ENCODE measurements around the gene SNX27.
"Not testable (repeated sequence)": the region's sequence is repeated elsewhere in the genome, so short reads cannot be mapped to it uniquely, and the experiment has no call there.

Gene SNX27

DNA sequence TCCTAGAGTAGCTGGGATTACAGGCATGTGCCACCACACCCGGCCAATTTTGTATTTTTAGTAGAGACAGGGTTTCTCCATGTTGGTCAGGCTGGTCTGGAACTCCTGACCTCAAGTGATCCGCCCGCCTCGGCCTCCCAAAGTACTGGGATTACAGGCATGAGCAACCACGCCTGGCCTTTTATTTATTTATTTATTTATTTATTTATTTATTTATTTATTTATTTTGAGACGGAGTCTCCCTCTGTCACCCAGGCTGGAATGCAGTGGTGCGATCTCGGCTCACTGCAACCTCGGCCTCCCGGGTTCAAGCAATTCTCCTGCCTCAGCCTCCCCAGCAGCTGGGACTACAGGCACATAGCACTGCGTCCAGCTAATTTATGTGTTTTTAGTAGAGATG lies 31.2 kb downstream of the SNX27 start:
- DNase-seq: not testable (repeated sequence)

DNA sequence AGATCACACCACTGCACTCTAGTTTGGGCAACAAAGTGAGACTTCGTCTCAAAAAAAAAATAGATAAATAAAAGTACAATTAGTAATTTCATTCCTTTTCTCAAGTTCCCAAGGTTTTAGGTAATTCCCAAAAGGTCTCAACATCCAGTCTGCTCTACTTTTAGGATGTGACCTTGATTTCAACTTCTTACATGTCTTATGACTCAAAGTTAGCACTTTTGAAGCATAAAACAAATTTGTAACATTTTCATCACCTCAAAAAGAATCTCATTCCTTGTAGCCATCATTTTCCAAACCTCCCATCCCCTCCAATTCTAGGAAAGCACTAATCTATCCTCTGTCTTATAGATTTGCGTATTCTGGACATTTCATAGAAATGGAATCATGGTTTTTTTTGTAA lies 32.2 kb downstream of the SNX27 start:
- DNase-seq: no peak

DNA sequence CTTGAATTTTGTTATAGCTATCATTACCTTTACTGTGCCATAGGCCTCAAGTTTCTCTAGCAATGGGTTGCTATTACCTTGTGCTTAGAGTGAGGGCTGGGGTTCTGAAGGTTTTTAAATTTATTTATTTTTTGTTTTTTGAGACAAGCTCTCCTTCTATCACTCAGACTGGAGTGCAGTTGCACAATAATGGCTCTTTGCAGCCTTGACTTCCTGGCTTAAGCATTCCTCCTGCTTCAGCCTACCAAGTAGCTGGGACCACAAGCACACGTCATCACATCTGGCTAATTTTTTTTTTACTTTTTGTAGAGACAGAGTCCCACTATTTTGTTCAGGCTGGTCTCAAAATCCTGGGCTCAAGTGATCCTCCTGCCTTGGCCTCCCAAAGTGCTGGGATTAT lies 41.5 kb downstream of the SNX27 start:
- no peak for DNase-seq

DNA sequence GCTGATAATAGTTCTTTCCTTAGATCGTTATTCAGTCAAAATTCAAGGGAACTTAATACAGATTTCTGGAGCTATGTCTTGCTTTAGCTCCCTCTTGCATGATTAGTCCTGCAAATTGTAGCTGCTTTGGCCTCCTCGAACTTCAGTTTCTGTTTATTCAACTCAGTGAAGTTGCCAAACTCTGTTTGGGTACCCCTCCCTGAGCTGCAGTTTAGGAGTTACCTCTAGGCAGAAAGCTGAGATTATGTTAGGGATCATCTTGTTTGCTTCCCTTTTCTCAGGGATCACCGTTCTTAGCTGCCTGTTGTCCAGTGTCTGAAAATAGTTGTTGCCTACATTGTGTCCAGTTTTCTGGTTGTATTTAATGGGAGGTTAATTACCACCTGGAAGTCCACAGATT lies 43.5 kb downstream of the SNX27 start:
- no peak for DNase-seq

DNA sequence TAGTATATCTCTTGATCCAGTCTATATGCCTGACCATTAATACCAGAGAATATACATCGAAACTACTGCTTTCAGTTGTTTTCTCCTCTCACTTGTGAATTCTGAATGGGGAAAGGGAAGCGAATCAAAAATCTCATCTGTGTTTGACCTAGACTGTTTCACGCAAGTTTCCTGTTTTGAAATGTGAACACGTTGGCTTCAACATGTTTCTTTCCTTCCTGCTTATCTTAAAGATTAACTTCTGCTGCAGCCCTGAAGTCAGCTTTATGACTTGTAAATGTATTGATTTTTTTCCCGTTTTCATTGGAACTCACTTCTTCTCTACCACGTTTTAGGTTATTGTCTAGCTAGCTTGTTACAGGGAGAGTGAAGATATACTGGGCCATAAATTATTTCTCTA lies 49.9 kb downstream of the SNX27 start:
- no peak for DNase-seq

DNA sequence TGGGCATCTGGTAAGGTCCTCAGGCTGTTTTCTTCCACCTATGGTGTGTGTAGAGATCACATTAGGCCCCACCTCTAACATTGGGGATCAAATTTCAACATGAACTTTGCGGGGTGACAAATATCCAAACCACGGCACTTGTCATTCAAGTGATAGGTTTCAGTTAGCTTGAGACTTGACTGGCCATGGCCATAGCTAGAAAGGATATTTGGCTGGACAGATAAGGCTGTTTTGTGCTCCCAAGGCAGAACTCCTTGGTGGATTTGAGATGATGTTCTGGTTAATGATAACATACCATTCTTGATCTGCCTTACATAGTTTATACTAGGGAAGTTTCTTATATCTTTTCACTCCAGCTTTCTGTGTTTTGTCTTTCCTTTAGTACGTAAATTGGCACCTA lies 56.2 kb downstream of the SNX27 start:
- no peak for DNase-seq

DNA sequence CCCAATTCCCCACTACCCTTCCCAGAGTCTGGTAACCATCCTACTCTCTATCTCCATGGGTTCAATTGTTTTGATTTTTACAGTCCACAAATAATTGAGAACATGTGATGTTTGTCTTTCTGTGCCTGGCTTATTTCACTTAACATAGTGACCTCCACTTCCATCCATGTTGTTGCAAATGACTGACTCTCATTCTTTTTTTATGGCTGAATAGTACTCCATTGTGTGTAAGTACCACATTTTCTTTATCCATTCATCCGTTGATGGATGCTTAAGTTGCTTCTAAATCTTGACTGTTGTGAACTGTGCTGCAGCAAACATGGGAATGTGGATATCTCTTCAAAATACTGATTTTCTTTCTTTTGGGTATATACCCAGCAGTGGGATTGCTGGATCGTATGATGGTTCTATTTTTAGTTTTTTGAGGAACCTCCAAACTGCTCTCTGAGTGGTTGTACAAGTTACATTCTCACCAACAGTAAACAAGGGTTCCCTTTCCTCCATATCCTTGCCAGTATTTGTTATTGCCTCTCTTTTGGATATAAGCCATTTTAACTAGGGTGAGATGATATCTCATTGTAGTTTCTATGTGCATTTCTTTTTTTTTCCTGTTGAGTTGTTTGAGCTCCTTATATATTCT lies 58.3 kb downstream of the SNX27 start:
- DNase-seq: not testable (repeated sequence)

DNA sequence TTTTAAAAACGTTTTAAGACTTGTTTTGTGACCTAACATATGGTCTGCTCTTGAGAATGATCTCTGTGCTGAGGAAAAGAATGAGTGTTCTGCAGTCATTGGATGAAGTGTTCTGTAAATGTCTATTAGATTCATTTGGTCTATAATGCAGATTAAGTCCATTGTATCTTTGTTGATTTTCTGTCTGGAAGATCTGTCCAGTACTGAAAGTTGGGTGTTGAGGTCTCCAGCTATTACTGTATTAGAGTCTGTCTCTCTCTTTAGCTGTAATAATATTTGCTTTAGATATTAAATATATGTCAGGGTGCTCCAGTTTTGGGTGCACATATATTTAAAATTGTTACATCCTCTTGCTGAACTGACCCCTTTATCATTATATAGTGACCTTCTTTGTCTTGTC lies 61.6 kb downstream of the SNX27 start:
- DNase-seq: no peak

DNA sequence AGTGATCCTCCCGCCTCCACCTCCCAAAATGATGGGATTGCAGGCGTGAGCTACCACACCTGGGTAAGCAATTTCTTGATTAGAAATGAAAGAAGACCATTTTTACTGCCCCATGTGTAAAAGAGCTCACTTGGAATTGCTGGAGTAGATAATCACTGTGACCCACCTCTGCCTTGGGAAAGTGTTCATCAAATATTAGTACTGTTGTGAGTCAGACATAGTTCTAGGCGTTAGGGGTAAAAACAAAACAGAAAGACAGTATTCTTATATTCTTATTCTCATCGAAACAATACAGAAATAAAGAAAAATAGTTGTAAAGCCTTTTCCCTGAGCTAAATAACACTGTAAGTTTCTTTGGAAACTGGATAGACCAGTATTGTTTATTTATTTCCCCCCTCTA lies 68.5 kb downstream of the SNX27 start:
- DNase-seq: no peak

DNA sequence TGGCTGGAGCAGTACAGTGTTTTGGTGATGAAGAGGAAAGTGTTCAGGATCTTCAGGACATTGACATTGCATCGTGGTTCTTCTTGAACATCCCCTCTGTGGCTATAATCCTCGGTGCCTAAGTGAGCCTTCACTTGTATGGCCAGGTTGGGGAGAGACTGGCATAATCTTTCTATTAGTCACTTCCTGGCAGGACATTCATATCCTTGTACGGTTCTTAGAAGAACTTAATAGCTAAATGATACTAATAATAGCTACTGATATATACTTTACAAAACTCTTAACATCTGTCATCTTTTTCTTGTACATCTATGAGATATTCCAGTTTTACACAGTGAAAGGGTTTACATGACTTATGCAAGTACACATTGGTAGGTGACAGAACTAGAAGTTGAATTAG lies 69.0 kb downstream of the SNX27 start:
- DNase-seq: no peak

DNA sequence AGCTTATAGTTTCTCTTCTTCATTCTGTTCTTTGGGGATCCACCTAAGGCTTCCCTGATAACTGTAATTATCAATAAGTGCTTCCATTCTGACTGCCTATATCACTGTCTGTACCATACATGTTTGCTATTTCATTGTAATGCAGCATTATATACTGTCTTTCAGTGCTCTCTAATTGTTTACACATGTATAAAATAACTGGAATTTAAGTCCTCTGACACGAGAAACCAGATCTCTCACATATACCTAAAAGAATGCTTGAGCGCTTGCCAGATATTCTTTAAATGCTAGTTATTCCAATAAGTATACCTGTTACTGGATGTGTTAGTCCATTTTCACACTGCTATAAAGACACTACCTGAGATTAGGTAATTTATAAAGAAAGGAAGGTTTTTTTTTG lies 70.1 kb downstream of the SNX27 start:
- DNase-seq: no peak

DNA sequence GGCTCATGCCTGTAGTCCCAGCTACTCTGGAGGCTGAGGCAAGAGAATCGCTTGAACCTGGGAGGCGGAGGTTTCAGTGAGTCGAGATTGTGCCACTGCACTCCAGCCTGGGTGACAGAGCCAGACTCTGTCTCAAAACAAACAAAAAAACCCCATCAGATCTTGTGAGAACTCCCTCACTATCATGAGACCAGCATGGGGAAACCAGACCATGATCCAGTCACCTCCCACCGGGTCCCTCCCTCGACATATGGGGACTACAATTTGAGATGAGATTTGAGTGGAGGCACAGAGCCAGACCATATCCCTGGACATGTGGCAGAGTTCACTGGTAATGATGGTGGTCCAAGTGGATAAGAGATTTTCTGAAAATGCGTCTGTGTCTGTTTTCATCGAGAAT lies 71.1 kb downstream of the SNX27 start:
- DNase-seq: not testable (repeated sequence)

DNA sequence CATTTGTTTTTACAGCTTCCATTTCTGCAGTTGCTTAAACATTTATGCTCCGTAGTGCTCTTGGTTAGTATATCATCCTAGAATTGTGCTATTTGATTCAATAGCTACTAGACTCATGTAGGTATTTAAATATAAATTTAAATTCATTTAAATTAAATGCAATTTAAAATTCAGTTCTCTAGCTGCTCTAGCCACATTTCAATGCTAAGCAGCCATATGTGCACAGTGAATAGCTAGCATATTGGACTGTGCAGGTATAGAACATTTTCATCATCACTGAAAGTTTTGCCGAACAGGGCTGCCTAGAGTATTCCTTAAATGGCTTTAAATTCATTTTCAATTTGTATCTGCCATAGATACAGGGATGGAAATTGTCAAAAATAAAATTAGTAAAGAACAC lies 72.3 kb downstream of the SNX27 start:
- no peak for DNase-seq

DNA sequence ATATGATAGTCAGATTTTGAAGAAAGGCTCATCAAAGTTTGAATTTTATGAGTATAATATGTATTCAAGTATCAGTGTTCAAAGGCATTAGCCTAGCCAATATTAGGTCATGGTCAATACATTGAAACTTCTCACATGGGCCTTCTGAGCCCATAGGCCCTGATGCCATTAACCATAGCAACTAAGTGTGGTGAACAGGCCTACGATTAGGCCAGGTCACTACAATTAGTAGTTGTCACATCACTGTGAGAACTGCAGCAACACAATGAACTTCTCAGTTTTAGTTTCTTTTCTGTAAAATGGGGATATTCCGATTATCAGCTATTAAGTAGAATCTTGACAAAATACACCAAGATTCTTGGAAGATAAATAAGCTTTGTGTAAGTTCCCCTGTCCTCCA lies 74.7 kb downstream of the SNX27 start:
- DNase-seq: no peak

DNA sequence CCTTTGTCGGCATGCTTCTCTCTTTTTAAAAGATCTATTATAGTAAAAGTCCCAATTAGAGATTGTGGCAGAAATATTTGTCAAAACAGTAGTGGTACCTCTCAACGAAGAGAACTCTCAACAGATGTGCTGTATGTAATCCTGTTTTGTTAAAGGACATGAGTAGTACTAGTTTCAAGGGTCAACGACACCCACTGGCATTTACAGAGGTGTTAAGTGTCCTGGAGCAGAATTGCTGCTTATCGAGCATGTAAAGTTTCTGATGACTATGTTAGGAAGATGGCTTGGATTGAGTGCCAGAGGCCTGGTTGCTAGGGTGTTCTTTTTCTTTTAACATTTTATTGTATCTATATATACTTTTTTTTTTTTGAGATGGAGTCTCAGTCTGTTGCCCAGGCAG lies 77.6 kb downstream of the SNX27 start:
- no peak for DNase-seq

DNA sequence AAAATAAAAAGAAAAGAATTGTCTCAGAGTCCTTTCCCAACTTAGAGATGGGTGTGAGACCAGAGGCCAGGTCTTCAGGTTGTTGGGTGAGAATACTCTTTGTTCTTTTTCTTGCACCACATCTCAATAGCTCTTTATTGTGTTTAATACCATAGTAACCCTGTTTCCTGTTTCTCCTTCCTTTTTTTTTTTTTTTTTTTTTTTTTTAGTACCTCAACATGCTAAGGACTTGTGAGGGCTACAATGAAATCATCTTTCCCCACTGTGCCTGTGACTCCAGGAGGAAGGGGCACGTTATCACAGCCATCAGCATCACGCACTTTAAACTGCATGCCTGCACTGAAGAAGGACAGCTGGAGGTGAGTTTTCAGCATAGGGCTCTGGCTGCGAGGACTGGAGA lies 80.4 kb downstream of the SNX27 start:
- no peak for DNase-seq

DNA sequence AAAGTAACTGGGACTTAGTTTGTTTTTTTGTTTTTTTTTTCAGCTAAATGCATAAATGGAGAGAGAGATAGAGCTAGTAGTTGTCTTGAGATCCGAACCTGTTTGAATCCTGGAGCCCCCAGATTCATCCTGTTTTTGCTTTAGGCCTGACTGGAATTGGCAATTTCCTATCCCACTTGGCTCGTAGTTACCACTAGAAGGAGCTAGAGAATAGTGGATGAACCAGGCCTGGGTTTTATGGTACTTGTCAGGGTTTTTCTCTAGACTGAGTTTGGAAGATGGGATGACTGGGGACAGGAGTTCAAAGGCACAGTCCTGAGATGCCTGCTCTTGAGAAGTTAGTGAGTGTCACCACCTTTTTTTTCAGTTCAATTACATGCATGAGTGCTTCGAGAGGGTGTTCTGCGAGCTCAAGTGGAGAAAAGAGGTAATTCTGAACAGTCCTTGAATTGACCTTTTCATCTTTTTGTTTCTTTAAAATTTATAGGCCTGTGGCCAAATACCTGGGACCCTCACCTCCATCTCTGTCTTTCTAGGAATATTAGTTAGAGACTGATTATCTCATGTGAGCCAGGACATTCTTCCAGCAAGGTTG lies 81.3 kb downstream of the SNX27 start:
- DNase-seq: no peak

DNA sequence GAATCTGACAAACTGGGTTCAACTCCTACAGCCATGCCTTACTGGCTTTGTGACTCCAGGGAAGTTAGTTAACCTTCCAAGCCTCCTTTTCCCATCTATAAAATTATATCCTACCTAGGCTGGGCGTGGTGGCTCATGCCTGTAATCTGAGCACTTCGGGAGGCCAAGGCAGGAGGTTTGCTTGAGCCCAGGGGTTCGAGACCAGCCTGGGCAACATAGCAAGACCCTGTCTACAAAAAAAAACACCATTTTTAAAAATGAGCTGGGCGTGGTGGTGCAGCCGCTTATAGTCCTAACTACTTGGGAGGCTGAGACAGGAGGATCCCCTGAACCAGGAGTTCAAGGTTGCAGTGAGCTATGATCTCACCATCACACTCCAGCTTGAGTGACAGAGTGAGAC lies 89.7 kb downstream of the SNX27 start:
- DNase-seq: no peak

DNA sequence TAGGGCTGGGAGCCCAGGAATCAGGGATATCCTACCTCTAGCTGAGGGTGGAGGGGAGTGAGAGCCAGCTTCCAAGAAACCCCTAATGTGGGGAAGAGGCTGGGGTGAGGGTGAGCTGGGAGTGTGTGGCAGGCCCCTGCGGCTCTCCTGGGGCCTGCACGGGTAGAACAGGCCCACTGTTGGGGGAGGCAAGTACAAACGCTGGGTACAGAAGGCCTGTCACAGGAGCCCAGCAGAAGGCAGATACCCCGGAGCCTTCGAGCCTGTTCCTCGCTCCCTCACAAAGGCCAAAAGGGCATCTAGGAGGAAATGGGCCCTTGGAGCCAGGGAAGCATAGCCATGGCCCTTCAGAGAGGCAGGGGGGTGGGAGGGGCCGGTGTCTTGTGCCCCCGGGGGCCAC lies 91.1 kb downstream of the SNX27 start:
- DNase-seq: no peak

DNA sequence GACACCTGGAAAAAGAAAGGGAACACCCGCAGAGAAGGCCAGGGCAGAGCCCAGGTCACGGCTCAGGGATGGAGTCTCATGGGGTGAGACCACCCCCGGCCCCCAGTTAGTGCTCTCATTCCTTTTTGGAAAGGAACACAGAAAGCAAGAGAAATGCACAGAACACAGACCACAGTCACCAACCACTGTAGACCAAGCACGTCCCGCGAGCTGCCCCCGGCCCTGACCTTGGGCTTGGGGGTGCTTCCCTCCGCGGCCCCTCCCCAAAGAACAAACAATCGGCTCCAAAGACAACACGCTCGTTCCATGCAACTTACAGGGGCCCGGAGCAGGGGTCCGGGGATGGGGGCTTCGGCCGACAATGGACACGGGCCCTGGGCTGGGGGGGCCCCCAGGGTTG lies 92.0 kb downstream of the SNX27 start:
- DNase-seq: no peak

DNA sequence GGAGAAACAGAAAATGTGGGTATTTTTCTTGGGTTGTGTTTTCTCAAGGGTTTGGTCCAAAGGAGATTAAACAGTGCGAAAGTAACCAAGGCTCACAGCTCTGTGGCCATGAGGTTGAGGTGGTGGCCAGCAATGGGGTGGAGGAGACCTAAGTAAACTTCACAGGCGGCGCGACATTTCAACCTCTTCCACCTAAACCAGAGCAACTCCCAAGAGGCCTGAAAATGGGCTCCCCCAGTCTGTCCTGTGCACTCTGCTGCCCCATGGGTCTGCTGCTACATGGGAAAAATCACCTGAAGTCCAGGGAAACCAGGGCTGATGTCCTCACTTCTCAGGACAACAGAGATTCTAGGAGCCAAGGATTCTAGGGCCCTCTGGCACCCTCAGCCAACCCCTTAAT lies 92.4 kb downstream of the SNX27 start:
- DNase-seq: no peak

DNA sequence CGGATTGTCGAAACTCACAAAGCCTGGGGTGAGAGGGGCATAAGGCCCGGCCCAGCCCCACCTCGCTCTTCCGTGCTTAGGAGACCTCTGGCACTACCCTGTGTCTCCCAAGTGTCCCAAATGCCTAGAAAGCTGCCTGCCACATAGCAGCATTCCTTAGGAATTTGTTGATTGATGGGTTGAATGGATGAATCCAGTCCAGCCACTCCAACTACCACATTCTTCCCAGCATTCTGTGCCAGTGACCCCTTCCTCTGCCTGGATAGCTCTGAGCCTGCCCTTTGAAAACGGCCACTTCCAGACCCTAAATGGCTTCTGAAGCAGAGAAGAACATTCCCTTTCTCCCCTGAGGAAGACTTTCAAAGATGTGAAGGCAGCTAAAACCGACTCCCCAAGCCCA lies 93.3 kb downstream of the SNX27 start:
- DNase-seq: no peak

DNA sequence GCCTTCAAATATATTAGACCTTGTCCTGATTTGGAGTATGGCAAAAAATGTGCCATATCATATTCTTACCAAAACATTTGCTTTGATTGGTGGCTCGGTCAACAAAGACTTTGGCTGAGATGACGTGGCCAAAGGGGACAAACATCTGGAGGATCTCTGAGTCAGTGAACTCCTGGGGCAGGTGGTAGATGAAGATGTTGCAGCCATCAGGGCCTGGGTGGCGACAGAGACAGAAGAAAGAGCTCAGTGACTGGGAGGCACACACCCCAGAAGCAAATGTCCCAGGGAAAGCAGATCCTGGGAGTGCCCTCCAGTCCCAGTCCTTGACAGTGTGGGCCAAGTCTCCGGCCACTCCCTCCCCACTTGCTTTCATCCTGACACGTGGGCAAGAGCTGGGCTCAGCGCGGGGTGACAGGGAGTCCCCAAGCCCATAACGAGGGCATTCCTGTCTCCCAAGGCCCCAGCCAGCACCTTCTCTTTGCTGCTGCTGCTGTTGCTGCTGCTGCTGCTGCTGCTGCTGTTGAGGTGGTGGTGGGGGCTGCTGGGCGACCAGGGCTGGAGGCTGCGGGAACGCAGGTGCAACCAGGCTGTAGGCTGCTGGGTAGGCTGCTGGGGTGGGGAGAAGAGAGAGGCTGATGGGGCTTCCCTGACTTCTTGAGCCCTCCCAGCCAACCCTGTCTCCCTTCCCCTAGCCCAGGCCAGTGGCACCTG lies 94.1 kb downstream of the SNX27 start:
- DNase-seq: no peak
